OCI-LY3 (cell line): ENCODE measurements around the gene XRCC6.
"Not testable (repeated sequence)": the region's sequence is repeated elsewhere in the genome, so short reads cannot be mapped to it uniquely, and the experiment has no call there.

Source experiments
- H2AFZ ChIP-seq: fragments of 200-600, 300-600 bp; shearing (Covaris generic); 2 replicates; pipeline ENCODE4 v1.6.0; 2014; ENCODE audit warnings: antibody characterized with exemption, low read depth, low read length
- H3K27ac ChIP-seq: fragments of 200-600, 300-600 bp; sonication (generic); 2 replicates; pipeline ENCODE4 v1.5.1; 2014; ENCODE audit warnings: mild to moderate bottlenecking, low read length, moderate library complexity, mixed read lengths
- H3K27me3 ChIP-seq: fragments of 200-600, 300-600 bp; sonication (generic); 2 replicates; pipeline ENCODE4 v1.6.1; 2014; ENCODE audit warnings: low read depth, low read length, mixed read lengths
- H3K36me3 ChIP-seq: fragments of 200-600, 300-600 bp; sonication (generic); replicated peaks from 2 replicates; pipeline ENCODE3; 2014; ENCODE audit warnings: low read depth, low read length, mixed read lengths
- H3K4me1 ChIP-seq: fragments of 300-600, 200-600 bp; sonication (generic); 2 replicates; pipeline ENCODE4 v1.6.1; 2014; ENCODE audit warnings: low read length, mixed read lengths
- H3K4me2 ChIP-seq: fragments of 200-600, 300-600 bp; sonication (generic); 2 replicates; pipeline ENCODE4 v1.6.1; 2014; ENCODE audit warnings: low read length, mixed read lengths
- H3K4me3 ChIP-seq: fragments of 300-600, 200-600 bp; sonication (generic); 2 replicates; pipeline ENCODE4 v1.5.1; 2014; ENCODE audit warnings: antibody characterized with exemption, mild to moderate bottlenecking, low read length, moderate library complexity
- H3K79me2 ChIP-seq: fragments of 300-600, 200-600 bp; shearing (Covaris generic); 2 replicates; pipeline ENCODE4 v1.6.1; 2014; ENCODE audit warnings: mild to moderate bottlenecking, low read length, mixed read lengths
- H3K9ac ChIP-seq: fragments of 300-600, 200-600 bp; shearing (Covaris generic); 2 replicates; pipeline ENCODE4 v1.6.0; 2014; ENCODE audit warnings: mild to moderate bottlenecking, low read length, moderate library complexity
- H3K9me3 ChIP-seq: fragments of 200-600, 300-600 bp; shearing (Covaris generic); 2 replicates; pipeline ENCODE4 v1.6.1; 2014; ENCODE audit warnings: low read length, mixed read lengths; ENCODE audit not compliant: insufficient read depth
- H4K20me1 ChIP-seq: fragments of 200-600, 300-600 bp; sonication (generic); 2 replicates; pipeline ENCODE4 v1.6.1; 2016; ENCODE audit warnings: low read length, mixed read lengths; ENCODE audit not compliant: insufficient read depth
- EZH2phosphoT487 ChIP-seq: fragments of 200-600 bp; shearing (Covaris generic); IDR thresholded peaks from 2 replicates; pipeline ENCODE4 v1.6.1; 2018; ENCODE audit warnings: antibody characterized with exemption, mixed run types, low read depth
- TF ChIP-seq, protein P1 (sequence below): fragments of 200-600, 300-600 bp; sonication (generic); IDR thresholded peaks from 2 replicates; pipeline ENCODE4 v1.5.1; 2014; ENCODE audit warnings: antibody characterized with exemption, low read length, low read depth

Gene XRCC6

DNA sequence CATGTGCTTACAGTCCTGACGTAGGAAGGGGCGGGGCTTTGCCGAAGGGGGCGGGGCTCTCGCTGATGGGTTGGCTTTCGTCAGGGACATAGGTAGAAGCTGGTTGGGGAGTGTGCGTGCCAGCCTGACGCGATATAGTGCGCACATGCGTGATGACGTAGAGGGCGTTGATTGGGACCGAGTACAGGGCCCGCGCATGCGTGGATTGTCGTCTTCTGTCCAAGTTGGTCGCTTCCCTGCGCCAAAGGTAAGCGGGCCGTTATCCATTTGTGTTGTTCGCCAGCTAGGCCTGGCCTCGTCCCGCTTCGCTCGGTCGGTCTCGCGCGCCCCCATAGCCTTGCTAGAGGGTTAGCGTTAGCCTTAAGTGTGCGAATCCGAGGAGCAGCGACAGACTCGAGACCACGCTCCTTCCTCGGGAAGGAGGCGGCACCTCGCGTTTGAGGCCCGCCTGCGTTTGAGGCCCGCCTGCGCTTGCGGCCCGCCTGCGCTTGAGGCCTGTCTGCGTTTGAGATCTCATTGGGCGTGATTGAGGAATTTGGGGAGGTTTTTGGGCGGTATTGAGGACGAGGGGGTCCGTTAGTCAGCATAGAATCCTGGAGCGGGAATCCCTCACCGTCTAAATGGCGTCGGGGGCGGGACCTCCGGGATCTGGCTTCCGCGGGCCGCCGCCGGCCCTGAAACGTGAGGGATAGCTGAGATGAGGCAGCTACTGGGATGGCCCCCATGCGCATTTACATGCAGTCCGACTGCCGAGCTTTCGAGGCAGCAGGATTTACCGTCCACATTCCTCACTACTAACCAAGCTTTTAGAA, at the start of gene XRCC6:
Gene XRCC6, plus strand, starts transcription at position 197 of the 812 bp plus-strand sequence. CDS start 710 bp downstream, outside the sequence.
- Histone ChIP-seq H3K4me1 (peaks cover 19% of the 10 kb centered on the region), H3K79me2 (peaks cover 89% of the 10 kb centered on the region), H3K9ac (peak within 1 kb of the TSS; percentile 90), H3K27me3 (no peaks in the 10 kb centered on the region), H3K36me3 (peaks cover 19% of the 10 kb centered on the region), H4K20me1 (peaks cover 21% of the 10 kb centered on the region), H3K4me2 (peak within 1 kb of the TSS; percentile 94), H3K4me3 (peak within 1 kb of the TSS; percentile 80), H3K27ac (peak within 1 kb of the TSS; percentile 73), H2AFZ (peak within 1 kb of the TSS; percentile 29; the same call in 1 of the 2 replicates), H3K9me3 (no peaks in the 10 kb centered on the region)
- no peak for TF ChIP-seq EZH2phosphoT487
- TF ChIP-seq, protein P1, sequence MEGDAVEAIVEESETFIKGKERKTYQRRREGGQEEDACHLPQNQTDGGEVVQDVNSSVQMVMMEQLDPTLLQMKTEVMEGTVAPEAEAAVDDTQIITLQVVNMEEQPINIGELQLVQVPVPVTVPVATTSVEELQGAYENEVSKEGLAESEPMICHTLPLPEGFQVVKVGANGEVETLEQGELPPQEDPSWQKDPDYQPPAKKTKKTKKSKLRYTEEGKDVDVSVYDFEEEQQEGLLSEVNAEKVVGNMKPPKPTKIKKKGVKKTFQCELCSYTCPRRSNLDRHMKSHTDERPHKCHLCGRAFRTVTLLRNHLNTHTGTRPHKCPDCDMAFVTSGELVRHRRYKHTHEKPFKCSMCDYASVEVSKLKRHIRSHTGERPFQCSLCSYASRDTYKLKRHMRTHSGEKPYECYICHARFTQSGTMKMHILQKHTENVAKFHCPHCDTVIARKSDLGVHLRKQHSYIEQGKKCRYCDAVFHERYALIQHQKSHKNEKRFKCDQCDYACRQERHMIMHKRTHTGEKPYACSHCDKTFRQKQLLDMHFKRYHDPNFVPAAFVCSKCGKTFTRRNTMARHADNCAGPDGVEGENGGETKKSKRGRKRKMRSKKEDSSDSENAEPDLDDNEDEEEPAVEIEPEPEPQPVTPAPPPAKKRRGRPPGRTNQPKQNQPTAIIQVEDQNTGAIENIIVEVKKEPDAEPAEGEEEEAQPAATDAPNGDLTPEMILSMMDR, result no peak

DNA sequence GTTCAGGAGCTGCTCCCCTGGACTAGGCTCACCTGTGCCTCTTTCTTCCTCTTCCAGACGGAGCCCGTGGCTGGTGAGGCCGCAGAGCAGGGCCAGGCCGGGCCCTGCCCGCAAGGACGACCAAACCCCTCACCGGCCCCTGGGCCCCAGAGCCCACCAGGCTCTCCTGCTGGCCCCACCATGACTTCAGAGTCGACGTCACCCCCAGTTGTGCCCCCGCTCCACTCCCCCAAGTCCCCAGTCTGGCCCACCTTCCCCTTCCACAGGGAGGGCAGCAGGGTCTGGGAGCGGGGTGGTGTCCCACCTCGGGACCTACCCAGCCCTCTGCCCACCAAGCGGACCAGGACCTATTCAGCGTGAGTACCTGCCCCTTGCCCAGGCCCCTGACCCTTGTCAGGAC, 49.3 kb upstream of the XRCC6 start:
- no peak overlapping the region for H3K27ac ChIP-seq
- H3K36me3 ChIP-seq, result no peaks in the 10 kb centered on the region
- no peak overlapping the region for H3K4me2 ChIP-seq
- H3K27me3 ChIP-seq, result no peaks in the 10 kb centered on the region
- H4K20me1 ChIP-seq, result no peaks in the 10 kb centered on the region
- no peaks in the 10 kb centered on the region for H3K9me3 ChIP-seq
- no peaks in the 10 kb centered on the region for H3K79me2 ChIP-seq
- no peaks in the 10 kb centered on the region for H3K4me1 ChIP-seq
- TF ChIP-seq, protein P1, result no peak
- TF ChIP-seq EZH2phosphoT487, result no peak
- H3K4me3 ChIP-seq, result no peak overlapping the region
- no peak overlapping the region for H2AFZ ChIP-seq
- H3K9ac ChIP-seq, result no peak overlapping the region

DNA sequence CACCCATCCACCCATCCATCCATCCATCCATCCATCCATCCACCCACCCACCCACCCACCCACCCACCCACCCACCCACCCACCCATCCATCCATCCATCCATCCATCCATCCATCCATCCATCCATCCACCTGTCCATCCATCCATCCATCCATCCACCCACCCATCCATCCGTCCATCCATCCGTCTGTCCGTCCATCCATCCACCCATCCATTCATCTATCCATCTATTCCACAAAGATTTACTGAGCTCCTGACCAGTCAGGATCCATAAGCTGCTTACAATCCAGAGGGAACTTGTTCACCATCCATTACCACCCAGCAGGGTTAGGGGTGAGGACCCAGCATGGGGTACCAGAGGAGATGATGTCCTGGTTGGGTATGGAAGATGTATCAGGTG, 48.8 kb upstream of the XRCC6 start:
- H3K4me2 ChIP-seq, H3K4me1 ChIP-seq, H3K27ac ChIP-seq, H3K4me3 ChIP-seq, H3K36me3 ChIP-seq, H3K9ac ChIP-seq, H3K9me3 ChIP-seq, H4K20me1 ChIP-seq, H2AFZ ChIP-seq, H3K27me3 ChIP-seq, H3K79me2 ChIP-seq: not testable (repeated sequence)

DNA sequence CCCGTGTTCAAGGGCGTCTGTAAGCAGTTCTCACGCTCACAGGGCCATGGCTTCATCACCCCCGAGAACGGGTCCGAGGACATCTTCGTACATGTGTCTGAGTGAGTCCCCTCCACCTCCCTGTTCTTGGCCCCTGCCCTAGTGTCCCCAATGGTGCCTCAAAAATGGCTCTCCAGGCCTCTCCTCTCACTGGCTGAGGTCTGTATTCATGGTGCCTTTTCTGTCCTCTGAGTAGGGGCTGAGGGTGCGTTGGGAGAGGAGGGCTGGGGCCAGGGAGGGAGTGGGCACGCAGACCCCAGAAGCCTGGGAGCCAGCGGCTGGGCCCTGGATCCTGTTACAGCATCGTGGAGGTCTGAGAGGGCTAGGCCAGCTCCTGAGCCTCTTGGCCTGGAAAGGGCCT, 47.4 kb upstream of the XRCC6 start:
- no peaks in the 10 kb centered on the region for H3K36me3 ChIP-seq
- TF ChIP-seq, protein P1, result no peak
- TF ChIP-seq EZH2phosphoT487, result no peak
- no peak overlapping the region for H3K4me3 ChIP-seq
- no peak overlapping the region for H3K9ac ChIP-seq
- no peaks in the 10 kb centered on the region for H4K20me1 ChIP-seq
- no peaks in the 10 kb centered on the region for H3K27me3 ChIP-seq
- no peaks in the 10 kb centered on the region for H3K79me2 ChIP-seq
- no peak overlapping the region for H2AFZ ChIP-seq
- no peak overlapping the region for H3K27ac ChIP-seq
- H3K4me1 ChIP-seq, result no peaks in the 10 kb centered on the region
- H3K4me2 ChIP-seq, result no peak overlapping the region
- H3K9me3 ChIP-seq, result no peaks in the 10 kb centered on the region
